ENCODE results near the gene NOS3. TPM values are rescaled to one million over a fixed set of nuclear protein-coding genes. Genes with fewer than 3 reads are reported as not detected.

NOS3 gene
- polyA plus RNA-seq, 3 donors: 0.26 to 0.72 (median 0.39) TPM

DNA sequence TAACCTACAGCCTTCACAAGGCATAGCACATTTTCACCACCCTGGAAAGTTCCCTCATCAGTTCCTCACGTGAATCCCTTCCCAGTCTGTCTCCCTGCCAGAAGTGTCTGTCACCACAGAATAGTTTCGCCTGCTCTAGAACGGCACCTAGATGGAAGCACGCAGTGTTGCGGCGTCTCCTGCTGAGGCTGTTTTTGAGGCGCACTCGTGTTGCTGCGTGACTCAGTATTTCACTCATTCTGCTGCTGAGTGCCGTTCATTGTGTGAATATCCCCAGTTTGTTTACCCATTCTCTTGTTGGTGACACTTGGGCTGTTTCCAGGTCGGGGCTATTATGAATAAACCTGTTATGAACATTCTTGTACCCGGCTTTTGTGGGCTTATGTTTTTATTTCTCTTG, 12.8 kb downstream of the NOS3 start:
- no peak overlapping the region for H3K9ac ChIP-seq (ENCODE audit: insufficient read depth, low read length, poor library complexity, severe bottlenecking)
- intact Hi-C loops (cut with micrococcal nuclease): no loop called here
- 94% methylated on average over 11 of the region's 12 CpGs for WGBS (ENCODE audit: insufficient coverage)
- Mint-ChIP-seq H3K4me1 (peaks cover 14% of the 10 kb centered on the region), H3K27ac (no peak overlapping the region), H3K9me3 (peaks cover 0 to 3% (median 0%) of the 10 kb centered on the region in 7 donors), H3K36me3 (no peaks in the 10 kb centered on the region), H3K4me3 (no peak overlapping the region), H3K27me3 (ENCODE audit: low read depth in 3 of 3) (peaks cover 14 to 38% (median 22%) of the 10 kb centered on the region in 3 donors)
- no peak overlapping the region for H3K4me3 ChIP-seq (replicated peaks in 1 of 3; ENCODE audit: low read depth in 2 of 3, low read length in 3 of 3)
- H3K4me1 ChIP-seq (ENCODE audit: control insufficient read depth in 1 of 2, insufficient read depth in 2 of 2, low read length in 2 of 2): peaks cover 6% of the 10 kb centered on the region in 2 donors
- no peaks in the 10 kb centered on the region for H3K36me3 ChIP-seq (replicated peaks in 1 of 2; ENCODE audit: control insufficient read depth in 1 of 2, insufficient read depth in 2 of 2, low read length in 2 of 2)
- peaks cover 0 to 13% of the 10 kb centered on the region in 2 donors for H3K27me3 ChIP-seq (ENCODE audit: control insufficient read depth in 2 of 2, insufficient read depth in 2 of 2, low read length in 2 of 2)
- H2AFZ ChIP-seq (ENCODE audit: insufficient read depth, low read depth, low read length, poor library complexity, severe bottlenecking): no peak overlapping the region
- DNase-seq: no peak
- H3K4me2 ChIP-seq (replicated peaks; ENCODE audit: extremely low read depth, low read length, poor library complexity, severe bottlenecking): no peak overlapping the region
- H3K79me2 ChIP-seq (ENCODE audit: insufficient read depth, low read length): no peaks in the 10 kb centered on the region
- H3K9me3 ChIP-seq (replicated peaks in 1 of 2; ENCODE audit: control insufficient read depth in 1 of 2, insufficient read depth in 1 of 2, low read length in 2 of 2): peaks cover 0 to 2% of the 10 kb centered on the region in 2 donors
- no peak overlapping the region for H3K27ac ChIP-seq (ENCODE audit: low read depth in 1 of 2, low read length in 2 of 2)
- TF ChIP-seq, protein P1, sequence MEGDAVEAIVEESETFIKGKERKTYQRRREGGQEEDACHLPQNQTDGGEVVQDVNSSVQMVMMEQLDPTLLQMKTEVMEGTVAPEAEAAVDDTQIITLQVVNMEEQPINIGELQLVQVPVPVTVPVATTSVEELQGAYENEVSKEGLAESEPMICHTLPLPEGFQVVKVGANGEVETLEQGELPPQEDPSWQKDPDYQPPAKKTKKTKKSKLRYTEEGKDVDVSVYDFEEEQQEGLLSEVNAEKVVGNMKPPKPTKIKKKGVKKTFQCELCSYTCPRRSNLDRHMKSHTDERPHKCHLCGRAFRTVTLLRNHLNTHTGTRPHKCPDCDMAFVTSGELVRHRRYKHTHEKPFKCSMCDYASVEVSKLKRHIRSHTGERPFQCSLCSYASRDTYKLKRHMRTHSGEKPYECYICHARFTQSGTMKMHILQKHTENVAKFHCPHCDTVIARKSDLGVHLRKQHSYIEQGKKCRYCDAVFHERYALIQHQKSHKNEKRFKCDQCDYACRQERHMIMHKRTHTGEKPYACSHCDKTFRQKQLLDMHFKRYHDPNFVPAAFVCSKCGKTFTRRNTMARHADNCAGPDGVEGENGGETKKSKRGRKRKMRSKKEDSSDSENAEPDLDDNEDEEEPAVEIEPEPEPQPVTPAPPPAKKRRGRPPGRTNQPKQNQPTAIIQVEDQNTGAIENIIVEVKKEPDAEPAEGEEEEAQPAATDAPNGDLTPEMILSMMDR (IDR thresholded peaks at IDR 0.05): no peak
- no peaks in the 10 kb centered on the region for H4K20me1 ChIP-seq (ENCODE audit: insufficient read depth, low read length)

DNA sequence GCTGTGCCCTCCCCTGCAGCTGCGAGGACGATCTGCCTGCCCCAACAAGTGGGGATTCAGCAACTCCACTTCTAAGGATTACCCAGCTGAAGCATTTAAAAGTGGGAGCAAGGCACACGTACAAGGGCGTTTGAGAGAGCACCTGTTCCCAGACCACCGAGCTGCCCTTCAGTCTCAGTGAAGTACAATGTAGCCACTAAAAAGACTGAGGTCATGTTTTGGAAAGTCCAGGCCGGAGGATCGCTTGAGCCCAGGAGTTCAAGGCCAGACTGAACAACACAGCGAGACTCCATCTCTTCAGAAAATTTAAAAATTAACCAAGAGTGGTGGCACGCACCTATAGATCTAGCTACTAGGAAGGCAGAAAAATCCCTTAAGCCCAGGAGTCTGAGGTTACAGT, 14.7 kb downstream of the NOS3 start:
- peaks cover 18 to 48% (median 29%) of the 10 kb centered on the region in 3 donors for H3K27me3 Mint-ChIP-seq (ENCODE audit: low read depth in 3 of 3)

More for the DNA sequence above, 14.7 kb downstream of the NOS3 start:
- no peak overlapping the region for H3K27ac Mint-ChIP-seq
- H3K9me3 Mint-ChIP-seq: peaks cover 0 to 3% (median 0%) of the 10 kb centered on the region in 7 donors
- H3K4me3 Mint-ChIP-seq: no peak overlapping the region
- peaks cover 9 to 14% of the 10 kb centered on the region in 2 donors for H3K4me1 ChIP-seq (ENCODE audit: control insufficient read depth in 1 of 2, insufficient read depth in 2 of 2, low read length in 2 of 2)
- no peaks in the 10 kb centered on the region for H3K79me2 ChIP-seq (ENCODE audit: insufficient read depth, low read length)
- no peaks in the 10 kb centered on the region for H3K36me3 Mint-ChIP-seq
- intact Hi-C loops (cut with micrococcal nuclease): no loop called here
- H3K4me1 Mint-ChIP-seq: peaks cover 18% of the 10 kb centered on the region
- H3K27me3 ChIP-seq (ENCODE audit: control insufficient read depth in 2 of 2, insufficient read depth in 2 of 2, low read length in 2 of 2): peaks cover 0 to 21% of the 10 kb centered on the region in 2 donors
- no peak overlapping the region for H3K4me2 ChIP-seq (replicated peaks; ENCODE audit: extremely low read depth, low read length, poor library complexity, severe bottlenecking)
- no peak overlapping the region for H2AFZ ChIP-seq (ENCODE audit: insufficient read depth, low read depth, low read length, poor library complexity, severe bottlenecking)
- no peak for DNase-seq
- TF ChIP-seq, protein P1 (IDR thresholded peaks at IDR 0.05): no peak
- no peaks in the 10 kb centered on the region for H3K36me3 ChIP-seq (replicated peaks in 1 of 2; ENCODE audit: control insufficient read depth in 1 of 2, insufficient read depth in 2 of 2, low read length in 2 of 2)
- H3K9me3 ChIP-seq (replicated peaks in 1 of 2; ENCODE audit: control insufficient read depth in 1 of 2, insufficient read depth in 1 of 2, low read length in 2 of 2): peaks cover 0 to 4% of the 10 kb centered on the region in 2 donors
- 100% methylated on average over 1 of the region's 9 CpGs for WGBS (ENCODE audit: insufficient coverage)
- no peak overlapping the region for H3K27ac ChIP-seq (ENCODE audit: low read depth in 1 of 2, low read length in 2 of 2)
- no peak overlapping the region for H3K9ac ChIP-seq (ENCODE audit: insufficient read depth, low read length, poor library complexity, severe bottlenecking)
- H3K4me3 ChIP-seq (replicated peaks in 1 of 3; ENCODE audit: low read depth in 2 of 3, low read length in 3 of 3): no peak overlapping the region
- no peaks in the 10 kb centered on the region for H4K20me1 ChIP-seq (ENCODE audit: insufficient read depth, low read length)

Measured in CD14-positive monocyte (primary cell).